ENCODE measurements around the gene TFPT. TPM values are rescaled to one million over a fixed set of nuclear protein-coding genes. Genes with fewer than 3 reads are reported as not detected.
A peak's percentile ranks its signal among the peaks of the same experiment; 100 is the strongest.

TFPT gene
- total RNA-seq (2022): 30.8 and 34.2 TPM in 2 replicates
- Bru-seq, nascent RNA: percentile 65 among the genes with signal in this experiment
- percentile 67 among the genes with signal in this experiment for BruChase-seq, experiment 1, labeled RNA remaining after a 6-hour chase
- percentile 67 among the genes with signal in this experiment for BruChase-seq, experiment 2, labeled RNA remaining after a 2-hour chase
- long read RNA-seq, transcript TFPT-203 (6 exons, 1,205 nt): major isoform, 19 of 60 reads
- long read RNA-seq, partial matches to known transcripts: 28 of 60 reads
- long read RNA-seq, other reads (novel, unspliced or antisense): 12 of 60 reads

GRCh38 chr19:54115109-54116063, at the start of gene TFPT, which contains the start of gene PRPF31:
TFPT (minus strand) TSS chr19:54115657; CDS start chr19:54115269, 388 bp downstream.
PRPF31 (plus strand) TSS chr19:54115754; CDS start chr19:54118279, 2,525 bp downstream.
- peak; percentile 96 for DNase-seq
- TF ChIP-seq CTCF (IDR thresholded peaks at IDR 0.05; ENCODE audit: unreplicated experiment): no peak
- H3K27ac Mint-ChIP-seq (ENCODE audit: unreplicated experiment): peak within 1 kb of the TSS; percentile 93
- TSS peak; percentile 72 for BruUV-seq (replicated peaks)
- H3K4me1 Mint-ChIP-seq (ENCODE audit: low read depth, unreplicated experiment): peaks cover 27% of the 10 kb centered on the region
- intact Hi-C loops (cut with micrococcal nuclease; ENCODE audit: unreplicated experiment): loop anchor here (10.0 kb wide), 1 partner anchor 131 kb away; no protein-coding TSS in a partner anchor
- H3K27me3 Mint-ChIP-seq (ENCODE audit: unreplicated experiment): no peaks in the 10 kb centered on the region
- H3K36me3 Mint-ChIP-seq (ENCODE audit: insufficient read depth, unreplicated experiment): peaks cover 78% of the 10 kb centered on the region
- H3K9me3 Mint-ChIP-seq (ENCODE audit: low read depth, unreplicated experiment): no peaks in the 10 kb centered on the region
- CTCF ChIA-PET: interaction anchor here (0.6 to 2.3 kb wide), 3 partner anchors 22 to 317 kb away, joined by 3 to 10 read pairs (median 4); partner anchors contain the start of gene CNOT3
- peak within 1 kb of the TSS; percentile 82 for H3K4me3 Mint-ChIP-seq (ENCODE audit: low read depth, unreplicated experiment)

- no TSS peak for BruUV-seq (replicated peaks)
- CTCF ChIA-PET: interaction anchor here (0.6 kb wide), 1 partner anchor 282 kb away, joined by 3 read pairs; no protein-coding TSS in a partner anchor
- Mint-ChIP-seq H3K27ac (ENCODE audit: unreplicated experiment) (peak overlapping the region; percentile 19), H3K4me1 (ENCODE audit: low read depth, unreplicated experiment) (peaks cover 18% of the 10 kb centered on the region), H3K4me3 (ENCODE audit: low read depth, unreplicated experiment) (no peak overlapping the region), H3K36me3 (ENCODE audit: insufficient read depth, unreplicated experiment) (peaks cover 85% of the 10 kb centered on the region), H3K9me3 (ENCODE audit: low read depth, unreplicated experiment) (peaks cover 5% of the 10 kb centered on the region), H3K27me3 (ENCODE audit: unreplicated experiment) (no peaks in the 10 kb centered on the region)
- no peak for DNase-seq
- intact Hi-C loops (cut with micrococcal nuclease; ENCODE audit: unreplicated experiment): no loop called here
- TF ChIP-seq CTCF (IDR thresholded peaks at IDR 0.05; ENCODE audit: unreplicated experiment): no peak
Measured at GRCh38 chr19:54165222-54165621, 49.8 kb upstream of the TFPT start.

- H3K36me3 Mint-ChIP-seq (ENCODE audit: insufficient read depth, unreplicated experiment): peaks cover 85% of the 10 kb centered on the region
- BruUV-seq (replicated peaks): no TSS peak
- H3K27ac Mint-ChIP-seq (ENCODE audit: unreplicated experiment): peak overlapping the region; percentile 2
- no peaks in the 10 kb centered on the region for H3K27me3 Mint-ChIP-seq (ENCODE audit: unreplicated experiment)
- H3K4me1 Mint-ChIP-seq (ENCODE audit: low read depth, unreplicated experiment): peaks cover 19% of the 10 kb centered on the region
- no peak for TF ChIP-seq CTCF (IDR thresholded peaks at IDR 0.05; ENCODE audit: unreplicated experiment)
- no peak overlapping the region for H3K4me3 Mint-ChIP-seq (ENCODE audit: low read depth, unreplicated experiment)
- intact Hi-C loops (cut with micrococcal nuclease; ENCODE audit: unreplicated experiment): no loop called here
- CTCF ChIA-PET: no interaction called here
- peaks cover 5% of the 10 kb centered on the region for H3K9me3 Mint-ChIP-seq (ENCODE audit: low read depth, unreplicated experiment)
- peak; percentile 41 for DNase-seq
Measured at GRCh38 chr19:54164369-54165068, 49.1 kb upstream of the TFPT start.

GRCh38 chr19:54162884-54163283, 47.4 kb upstream of the TFPT start:
- Mint-ChIP-seq H3K4me1 (ENCODE audit: low read depth, unreplicated experiment) (peaks cover 26% of the 10 kb centered on the region), H3K4me3 (ENCODE audit: low read depth, unreplicated experiment) (no peak overlapping the region), H3K9me3 (ENCODE audit: low read depth, unreplicated experiment) (peaks cover 5% of the 10 kb centered on the region), H3K36me3 (ENCODE audit: insufficient read depth, unreplicated experiment) (peaks cover 86% of the 10 kb centered on the region), H3K27ac (ENCODE audit: unreplicated experiment) (peak overlapping the region; percentile 45), H3K27me3 (ENCODE audit: unreplicated experiment) (no peaks in the 10 kb centered on the region)
- CTCF ChIA-PET: interaction anchor here (0.9 kb wide), 1 partner anchor 10 kb away, joined by 3 read pairs; the partner anchor contains the start of gene TMC4
- no peak for TF ChIP-seq CTCF (IDR thresholded peaks at IDR 0.05; ENCODE audit: unreplicated experiment)
- no peak for DNase-seq
- intact Hi-C loops (cut with micrococcal nuclease; ENCODE audit: unreplicated experiment): no loop called here
- no TSS peak for BruUV-seq (replicated peaks)

All from Calu3 (cell line).